ENCODE results near the gene RNF114.
"Not testable (repeated sequence)": the region's sequence is repeated elsewhere in the genome, so short reads cannot be mapped to it uniquely, and the experiment has no call there.

RNF114 gene

DNA sequence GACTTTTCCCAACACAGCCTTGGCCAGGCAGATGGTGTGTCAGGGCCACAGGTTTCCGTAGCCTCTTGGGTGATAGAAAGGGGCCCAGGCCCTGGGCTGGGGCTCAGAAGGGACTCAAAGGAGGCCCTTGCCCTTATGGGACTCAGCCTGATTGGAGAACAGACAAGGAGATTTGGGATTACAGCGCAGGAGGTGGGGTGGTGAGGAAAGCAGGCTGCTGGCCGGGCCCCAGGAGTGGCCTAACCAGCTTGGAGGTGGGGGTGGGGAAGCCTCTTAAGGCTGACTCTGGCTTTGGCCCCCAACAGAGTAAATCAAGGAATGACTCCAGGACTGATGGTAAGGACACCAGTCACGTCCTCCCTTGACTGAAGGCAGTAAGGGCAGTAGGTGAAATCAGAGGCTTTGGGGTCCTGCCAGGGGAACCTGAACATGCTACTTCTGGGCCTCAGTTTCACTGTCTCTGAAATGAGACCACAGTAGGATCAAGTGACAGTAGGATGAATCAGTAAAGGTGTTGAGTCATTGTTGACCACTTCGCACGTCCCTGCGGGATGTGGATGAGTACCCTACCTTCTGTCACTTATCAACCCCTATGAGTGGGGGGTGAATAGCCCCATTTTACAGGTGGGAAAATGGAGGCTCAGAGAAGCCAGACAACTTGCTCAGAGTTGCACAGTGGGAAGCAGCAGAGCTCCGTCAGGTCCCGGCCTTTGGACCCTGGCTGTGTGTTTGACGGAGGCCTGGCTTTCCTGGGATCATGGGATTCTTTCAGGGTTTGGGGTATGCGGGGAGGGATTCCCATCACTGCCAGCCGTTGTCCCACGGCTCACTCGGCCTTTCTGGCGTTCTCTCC is 51.0 kb downstream of the RNF114 start:
- no peak for DNase-seq

DNA sequence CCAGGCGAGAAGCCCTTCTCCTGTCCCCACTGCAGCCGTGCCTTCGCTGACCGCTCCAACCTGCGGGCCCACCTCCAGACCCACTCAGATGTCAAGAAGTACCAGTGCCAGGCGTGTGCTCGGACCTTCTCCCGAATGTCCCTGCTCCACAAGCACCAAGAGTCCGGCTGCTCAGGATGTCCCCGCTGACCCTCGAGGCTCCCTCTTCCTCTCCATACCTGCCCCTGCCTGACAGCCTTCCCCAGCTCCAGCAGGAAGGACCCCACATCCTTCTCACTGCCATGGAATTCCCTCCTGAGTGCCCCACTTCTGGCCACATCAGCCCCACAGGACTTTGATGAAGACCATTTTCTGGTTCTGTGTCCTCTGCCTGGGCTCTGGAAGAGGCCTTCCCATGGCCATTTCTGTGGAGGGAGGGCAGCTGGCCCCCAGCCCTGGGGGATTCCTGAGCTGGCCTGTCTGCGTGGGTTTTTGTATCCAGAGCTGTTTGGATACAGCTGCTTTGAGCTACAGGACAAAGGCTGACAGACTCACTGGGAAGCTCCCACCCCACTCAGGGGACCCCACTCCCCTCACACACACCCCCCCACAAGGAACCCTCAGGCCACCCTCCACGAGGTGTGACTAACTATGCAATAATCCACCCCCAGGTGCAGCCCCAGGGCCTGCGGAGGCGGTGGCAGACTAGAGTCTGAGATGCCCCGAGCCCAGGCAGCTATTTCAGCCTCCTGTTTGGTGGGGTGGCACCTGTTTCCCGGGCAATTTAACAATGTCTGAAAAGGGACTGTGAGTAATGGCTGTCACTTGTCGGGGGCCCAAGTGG is 51.9 kb downstream of the RNF114 start:
- DNase-seq, result no peak

DNA sequence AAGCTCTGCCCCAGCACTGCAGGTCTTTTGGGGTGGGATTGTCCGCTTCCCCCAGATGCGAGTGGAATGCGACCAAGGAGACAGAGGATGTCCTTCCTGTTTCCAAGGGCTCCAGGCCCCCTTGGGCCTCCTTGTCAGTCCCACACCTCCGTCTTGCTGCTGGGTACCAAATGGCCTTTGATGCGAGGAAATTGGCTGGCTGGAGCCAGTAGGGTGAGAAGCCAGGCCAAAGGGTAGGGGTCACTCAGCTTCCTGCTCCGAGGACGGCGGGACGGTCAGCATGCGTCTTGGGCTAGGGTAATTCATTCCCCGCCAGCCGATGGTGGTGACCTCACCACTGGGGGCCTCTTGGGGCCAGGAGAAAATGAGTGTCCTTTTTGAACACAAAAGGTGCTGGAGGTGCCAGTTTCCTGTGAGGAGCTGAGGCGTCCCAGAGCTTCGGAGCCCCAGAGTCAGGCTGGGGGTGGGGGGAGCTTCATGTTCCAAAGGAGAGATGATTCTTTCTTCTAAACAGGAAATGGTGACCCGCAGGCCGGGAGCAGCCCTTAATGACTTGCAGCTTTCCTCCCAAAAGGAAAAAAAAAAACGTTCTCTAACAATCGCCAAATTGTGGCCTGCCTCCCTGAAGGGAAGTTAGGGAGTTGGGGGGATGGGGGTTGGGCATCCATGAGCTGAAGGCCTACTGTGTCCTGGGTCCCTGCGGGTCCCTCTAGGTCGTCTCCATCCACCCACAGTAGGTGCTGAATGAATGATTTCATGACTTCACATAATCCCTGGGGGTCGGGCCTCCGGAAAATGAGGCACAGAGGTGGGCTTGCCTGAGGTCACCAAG is 53.3 kb downstream of the RNF114 start:
- no peak for DNase-seq

DNA sequence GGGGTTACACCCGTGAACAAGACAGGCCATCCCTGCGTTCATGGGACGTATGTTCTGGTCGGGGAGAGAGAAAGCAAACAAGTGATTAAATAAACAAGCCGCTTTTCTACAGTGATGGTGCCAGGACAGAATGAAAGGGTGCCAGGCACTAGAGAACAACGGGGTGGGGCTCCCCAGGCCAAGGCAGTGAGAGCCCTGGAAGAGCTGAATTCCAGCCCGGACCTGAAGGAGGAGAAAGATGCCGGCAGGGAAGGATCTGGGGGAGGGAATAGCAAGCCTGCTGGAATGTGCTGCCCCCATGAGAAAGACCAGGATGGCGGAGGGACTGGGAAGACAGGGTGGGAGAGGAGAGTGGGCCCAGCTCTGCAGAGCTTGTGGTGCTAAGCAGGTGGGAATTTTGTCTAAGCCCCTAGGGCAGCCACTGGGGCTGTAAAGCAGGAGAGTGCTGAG is 54.1 kb downstream of the RNF114 start:
- DNase-seq, result no peak

DNA sequence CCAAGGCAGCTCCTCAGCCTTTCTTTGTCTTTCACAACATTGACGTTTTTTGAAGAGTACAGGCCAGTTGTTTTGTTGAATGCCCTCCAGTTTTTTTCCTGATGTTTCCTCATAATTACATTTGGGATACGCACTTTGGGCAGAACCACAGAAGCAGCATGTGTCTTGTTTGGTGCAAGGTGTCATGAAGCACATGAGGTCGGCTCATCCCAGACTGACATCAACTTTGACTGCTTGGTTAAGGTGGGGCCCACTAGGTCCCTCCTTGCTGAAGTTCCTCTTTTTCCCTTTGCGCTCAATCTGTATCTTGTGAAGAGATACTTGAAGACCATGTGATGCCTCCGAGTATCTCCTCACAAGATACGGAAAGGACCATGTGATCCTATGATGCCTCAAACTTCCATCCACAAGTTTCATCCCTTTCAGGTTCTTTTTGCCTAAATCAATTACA is 57.1 kb downstream of the RNF114 start:
- DNase-seq, result no peak

DNA sequence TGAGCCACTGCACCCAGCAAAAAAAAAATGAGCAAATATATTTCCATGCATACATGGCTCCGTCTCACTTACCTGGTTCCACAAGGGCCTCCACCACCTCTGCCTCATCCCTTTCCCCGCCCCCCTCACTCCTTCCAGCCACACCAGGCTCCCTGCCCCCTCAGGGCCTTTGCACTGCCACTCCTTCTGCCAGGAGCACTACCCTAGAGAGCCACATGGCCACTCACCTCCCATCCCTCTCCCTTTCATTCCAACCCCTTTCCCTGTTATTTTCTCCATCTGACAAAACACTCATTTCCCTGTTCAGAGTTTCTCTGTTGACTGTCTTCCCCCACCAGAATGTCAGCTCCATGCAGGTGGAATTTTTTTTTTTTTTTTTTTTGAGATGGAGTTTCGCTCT is 59.4 kb downstream of the RNF114 start:
- no peak for DNase-seq

DNA sequence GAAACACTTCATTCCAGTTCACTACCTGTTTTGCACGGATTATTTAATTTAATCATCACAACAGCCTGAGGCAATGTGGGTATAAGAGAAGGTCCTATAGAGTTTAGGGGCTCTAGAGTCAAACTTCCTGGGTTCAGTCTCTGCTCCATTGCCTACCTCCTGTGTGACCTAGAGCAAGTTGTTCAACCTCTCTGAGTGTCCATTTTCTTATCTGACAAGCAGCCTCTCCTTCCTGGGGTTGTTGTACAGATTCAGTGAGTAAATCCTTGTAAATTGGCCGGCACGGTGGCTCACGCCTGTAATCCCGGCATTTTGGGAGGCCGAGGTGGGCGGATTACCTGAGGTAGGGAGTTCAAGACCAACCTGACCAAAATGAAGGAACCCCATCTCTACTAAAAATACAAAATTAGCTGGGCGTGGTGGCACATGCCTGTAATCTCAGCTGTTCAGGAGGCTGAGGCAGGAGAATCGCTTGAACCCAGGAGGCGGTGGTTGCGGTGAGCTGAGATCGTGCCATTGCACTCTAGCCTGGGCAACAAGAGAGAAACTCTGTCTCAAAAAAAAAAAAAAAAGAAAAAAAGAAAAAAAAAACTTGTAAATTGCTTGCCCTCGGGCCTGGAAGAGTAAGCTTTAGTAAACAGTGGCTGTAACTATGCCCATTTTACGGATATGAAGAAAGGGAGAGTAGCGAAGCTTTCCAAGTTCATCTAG is 62.4 kb downstream of the RNF114 start:
- DNase-seq, result not testable (repeated sequence)

DNA sequence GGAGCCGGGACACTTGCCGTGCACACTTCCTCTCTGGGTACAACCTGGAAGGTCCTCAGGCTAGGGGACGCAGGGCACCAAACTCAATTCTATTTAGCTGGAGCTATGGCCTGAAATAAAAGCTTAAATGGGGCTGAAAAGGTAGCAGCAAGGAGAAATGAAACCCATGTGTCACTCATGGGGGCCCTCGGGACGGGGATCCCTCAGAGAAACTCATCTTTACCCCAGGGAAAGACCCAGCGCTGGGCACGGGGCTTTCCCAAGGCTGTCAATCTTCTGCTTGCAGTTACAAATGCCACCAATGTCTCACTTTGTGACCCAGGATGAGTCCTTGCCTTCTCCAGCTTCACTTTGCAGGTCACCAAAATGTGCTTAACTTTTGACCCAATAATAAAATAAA is 63.1 kb downstream of the RNF114 start:
- no peak for DNase-seq

DNA sequence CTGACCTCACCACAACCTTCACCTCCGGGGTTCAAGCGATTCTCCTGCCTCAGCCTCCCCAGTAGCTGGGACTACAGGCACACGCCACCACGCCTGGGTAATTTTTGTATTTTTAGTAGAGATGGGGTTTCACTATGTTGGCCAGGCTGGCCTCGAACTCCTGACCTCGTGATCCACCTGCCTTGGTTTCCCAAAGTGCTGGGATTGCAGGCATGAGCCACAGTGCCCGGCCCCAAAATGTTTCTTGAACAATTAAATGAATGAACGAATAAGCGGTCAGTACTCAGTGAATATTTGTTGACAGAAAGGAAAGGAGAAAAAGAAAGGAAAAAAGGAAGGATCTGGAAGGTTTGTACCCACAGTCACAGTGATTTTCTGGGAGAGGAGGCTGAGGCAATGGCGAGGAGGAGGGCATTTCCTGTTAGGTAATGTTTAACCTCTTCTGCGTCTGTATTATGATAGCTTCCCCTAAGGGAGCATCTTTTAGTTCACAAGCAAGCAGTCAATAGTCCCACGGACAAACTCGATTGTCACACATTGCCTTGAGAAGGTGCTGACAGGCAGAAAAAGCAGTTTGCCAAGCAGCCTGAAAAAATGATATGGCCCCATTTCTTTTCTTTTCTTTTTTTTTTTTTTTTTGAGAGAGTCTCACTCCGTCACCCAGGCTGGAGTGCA is 64.5 kb downstream of the RNF114 start:
- DNase-seq, result not testable (repeated sequence)

DNA sequence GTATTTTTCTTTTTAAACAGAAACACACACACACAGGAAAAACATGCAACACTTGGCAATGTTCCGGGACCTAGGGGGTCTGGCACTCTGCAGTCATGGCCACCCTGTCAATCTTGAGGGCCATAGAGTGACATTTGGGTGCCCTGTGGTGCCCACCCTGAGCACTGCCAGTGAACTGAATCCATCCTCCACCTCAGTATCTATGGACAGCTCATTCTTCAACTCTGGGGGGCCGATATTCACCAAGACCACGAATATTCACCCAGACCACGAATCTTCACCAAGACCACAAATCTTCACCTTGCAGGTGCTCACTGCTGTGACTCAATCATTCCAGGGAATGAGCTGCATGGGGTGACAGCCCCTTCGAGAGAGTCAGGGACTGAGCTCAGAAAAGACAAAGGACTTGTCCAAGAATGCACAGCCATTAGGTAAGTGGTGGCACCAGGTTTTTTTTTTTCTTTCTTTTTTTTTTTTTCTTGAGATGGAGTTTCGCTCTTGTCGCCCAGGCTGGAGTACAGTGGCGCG is 65.7 kb downstream of the RNF114 start:
- DNase-seq, result no peak

DNA sequence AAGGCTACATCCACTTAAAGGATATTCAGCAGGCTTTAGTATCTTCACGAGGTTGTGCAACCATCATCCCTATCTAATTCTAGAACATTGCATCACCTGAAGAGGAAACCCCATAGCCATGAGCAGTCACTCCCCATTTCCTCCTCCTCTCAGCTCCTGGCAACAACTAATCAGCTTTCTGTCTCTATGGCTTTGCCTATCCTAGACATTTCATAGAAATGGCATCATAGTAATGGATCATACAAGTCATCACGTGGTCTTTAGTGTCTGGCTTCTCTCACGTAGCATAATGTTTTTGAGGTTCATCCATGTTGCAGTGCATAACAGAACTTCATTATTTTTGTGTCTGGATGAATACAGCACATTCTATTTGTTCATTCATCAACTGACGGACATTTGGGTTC is 67.1 kb downstream of the RNF114 start:
- DNase-seq, result no peak
